Activated CD4-positive, alpha-beta T cell treated with anti-CD3 and anti-CD28 coated beads for 36 hours (primary cell): ENCODE data around the gene ADAMTSL2. TPM values are rescaled to one million over a fixed set of nuclear protein-coding genes. Genes with fewer than 3 reads are reported as not detected.

Experiments
- ATAC-seq: fragments of 200-7000 bp; cut with Tn5 transposase; one replicate; pipeline ENCODE4 v1.10.0; 2021; ENCODE audit warnings: mild to moderate bottlenecking, moderate library complexity
- CTCF ChIA-PET: fragments of 350-600 bp; sonication (Branson Sonifier 250); formaldehyde crosslinking; loops from one replicate; lab custom pipeline; 2021; ENCODE audit warnings: antibody characterized with exemption; lab: Charles Lee
- POLR2A ChIA-PET: fragments of 350-600 bp; sonication (Branson Sonifier 250); formaldehyde crosslinking; loops from one replicate; lab custom pipeline; 2021; ENCODE audit warnings: antibody characterized with exemption, inconsistent platforms; lab: Charles Lee
- DNase-seq: peaks from one replicate; pipeline ENCODE4 v3.0.0-alpha.2; 2020
- H3K27ac Mint-ChIP-seq: one replicate; pipeline ENCODE4 v1.8.0; 2021; ENCODE audit warnings: mixed read lengths
- H3K27me3 Mint-ChIP-seq: one replicate; pipeline ENCODE4 v1.8.0; 2021; ENCODE audit warnings: mixed read lengths
- H3K36me3 Mint-ChIP-seq: one replicate; pipeline ENCODE4 v1.8.0; 2021; ENCODE audit warnings: low read depth, mixed read lengths
- H3K4me1 Mint-ChIP-seq: one replicate; pipeline ENCODE4 v1.8.0; 2021; ENCODE audit warnings: mixed read lengths
- H3K4me3 Mint-ChIP-seq: one replicate; pipeline ENCODE4 v1.8.0; 2021; ENCODE audit warnings: mild to moderate bottlenecking, moderate library complexity, mixed read lengths
- H3K9me3 Mint-ChIP-seq: one replicate; pipeline ENCODE4 v1.8.0; 2021; ENCODE audit warnings: low read depth, mixed read lengths
- intact Hi-C, 2 experiments: fragments of 100-400 bp; cut with DNase I in 1 of 2; cut with micrococcal nuclease in 1 of 2; formaldehyde crosslinking; loops; one replicate each; pipeline versions ENCODE4 v1.14.2 to v1.15.1; 2022 to 2024; cut with DNase I, micrococcal nuclease
- total RNA-seq, 2 experiments: library from RNA; stranded (reverse); gene quantifications; one replicate each; pipeline ENCODE4 v1.2.3, GENCODE V29; 2021

The ADAMTSL2 gene
- total RNA-seq, 2 experiments from 2014 or later = 0.11 to 0.32 TPM

GRCh38 chr9:133598978-133599377 is 64.5 kb downstream of the ADAMTSL2 start:
- Mint-ChIP-seq H3K4me3 (no peak overlapping the region), H3K36me3 (peaks cover 2% of the 10 kb centered on the region), H3K4me1 (peaks cover under 1% of the 10 kb centered on the region), H3K9me3 (peaks cover 12% of the 10 kb centered on the region), H3K27me3 (no peaks in the 10 kb centered on the region), H3K27ac (no peak overlapping the region)
- ATAC-seq (no peak), DNase-seq (no peak)
- POLR2A ChIA-PET = no interaction called here
- CTCF ChIA-PET = no interaction called here
- intact Hi-C loops = no loop called here

- peaks cover 5% of the 10 kb centered on the region for H3K4me1 Mint-ChIP-seq
- ATAC-seq = no peak
- no peak for DNase-seq
- ChIA-PET POLR2A (no interaction called here), CTCF (no interaction called here)
- no peaks in the 10 kb centered on the region for H3K27me3 Mint-ChIP-seq
- peaks cover 2% of the 10 kb centered on the region for H3K36me3 Mint-ChIP-seq
- intact Hi-C loops = no loop called here
- peaks cover 12% of the 10 kb centered on the region for H3K9me3 Mint-ChIP-seq
- no peak overlapping the region for H3K27ac Mint-ChIP-seq
- H3K4me3 Mint-ChIP-seq = no peak overlapping the region
Measured at GRCh38 chr9:133599470-133600173, 65.1 kb downstream of the ADAMTSL2 start.

- ATAC-seq (no peak), DNase-seq (no peak)
- Mint-ChIP-seq H3K36me3 (peaks cover 2% of the 10 kb centered on the region), H3K27me3 (no peaks in the 10 kb centered on the region), H3K4me3 (no peak overlapping the region), H3K4me1 (peaks cover 8% of the 10 kb centered on the region), H3K9me3 (peaks cover 12% of the 10 kb centered on the region), H3K27ac (no peak overlapping the region)
- intact Hi-C loops = no loop called here
- POLR2A ChIA-PET = no interaction called here
- CTCF ChIA-PET = interaction anchor here (0.8 to 1.2 kb wide), 3 partner anchors 11 to 129 kb away, joined by 3 to 4 read pairs (median 4); no protein-coding TSS in a partner anchor
Measured at GRCh38 chr9:133600739-133601138, 66.2 kb downstream of the ADAMTSL2 start.

- no peak overlapping the region for H3K27ac Mint-ChIP-seq
- no peak overlapping the region for H3K4me3 Mint-ChIP-seq
- peaks cover 2% of the 10 kb centered on the region for H3K27me3 Mint-ChIP-seq
- ATAC-seq = no peak
- no peak for DNase-seq
- peaks cover 12% of the 10 kb centered on the region for H3K9me3 Mint-ChIP-seq
- H3K36me3 Mint-ChIP-seq = peaks cover 2% of the 10 kb centered on the region
- ChIA-PET POLR2A (no interaction called here), CTCF (interaction anchor here (0.7 kb wide), 1 partner anchor 45 kb away, joined by 3 read pairs; no protein-coding TSS in a partner anchor)
- peaks cover 8% of the 10 kb centered on the region for H3K4me1 Mint-ChIP-seq
- intact Hi-C loops = no loop called here
Measured at GRCh38 chr9:133601746-133602145, 67.2 kb downstream of the ADAMTSL2 start.

- ChIA-PET CTCF (interaction anchor here (0.7 kb wide), 1 partner anchor 45 kb away, joined by 3 read pairs; no protein-coding TSS in a partner anchor), POLR2A (no interaction called here)
- no peak for ATAC-seq
- Mint-ChIP-seq H3K27ac (no peak overlapping the region), H3K4me3 (no peak overlapping the region), H3K27me3 (peaks cover 2% of the 10 kb centered on the region), H3K9me3 (peaks cover 8% of the 10 kb centered on the region), H3K36me3 (no peaks in the 10 kb centered on the region), H3K4me1 (peaks cover 8% of the 10 kb centered on the region)
- intact Hi-C loops = no loop called here
- DNase-seq = no peak
Measured at GRCh38 chr9:133602277-133602676, 67.8 kb downstream of the ADAMTSL2 start.

- Mint-ChIP-seq H3K4me3 (no peak overlapping the region), H3K9me3 (no peaks in the 10 kb centered on the region), H3K27me3 (peaks cover 4% of the 10 kb centered on the region), H3K36me3 (no peaks in the 10 kb centered on the region), H3K4me1 (peaks cover 8% of the 10 kb centered on the region), H3K27ac (no peak overlapping the region)
- intact Hi-C loops = no loop called here
- ChIA-PET POLR2A (no interaction called here), CTCF (interaction anchor here (0.7 to 1.9 kb wide), 4 partner anchors 14 to 160 kb away, joined by 3 to 8 read pairs (median 4); no protein-coding TSS in a partner anchor)
- no peak for ATAC-seq
- no peak for DNase-seq
Measured at GRCh38 chr9:133603135-133603927, 68.8 kb downstream of the ADAMTSL2 start.

- DNase-seq (peak; percentile 59), ATAC-seq (peak; percentile 55)
- peaks cover 6% of the 10 kb centered on the region for H3K27me3 Mint-ChIP-seq
- H3K4me3 Mint-ChIP-seq = no peak overlapping the region
- H3K9me3 Mint-ChIP-seq = no peaks in the 10 kb centered on the region
- CTCF ChIA-PET = interaction anchor here (0.6 to 1.9 kb wide), 7 partner anchors 15 to 161 kb away, joined by 3 to 8 read pairs (median 3); no protein-coding TSS in a partner anchor
- POLR2A ChIA-PET = no interaction called here
- intact Hi-C loops = no loop called here
- H3K27ac Mint-ChIP-seq = no peak overlapping the region
- H3K4me1 Mint-ChIP-seq = peaks cover 8% of the 10 kb centered on the region
- no peaks in the 10 kb centered on the region for H3K36me3 Mint-ChIP-seq
Measured at GRCh38 chr9:133604214-133604613, 69.7 kb downstream of the ADAMTSL2 start.

- no peak overlapping the region for H3K4me3 Mint-ChIP-seq
- ChIA-PET CTCF (interaction anchor here (0.6 to 1.9 kb wide), 6 partner anchors 15 to 133 kb away, joined by 3 to 4 read pairs (median 3); partner anchors contain the start of gene SARDH), POLR2A (no interaction called here)
- H3K9me3 Mint-ChIP-seq = no peaks in the 10 kb centered on the region
- peaks cover 11% of the 10 kb centered on the region for H3K27me3 Mint-ChIP-seq
- no peak overlapping the region for H3K27ac Mint-ChIP-seq
- H3K4me1 Mint-ChIP-seq = peaks cover 8% of the 10 kb centered on the region
- DNase-seq (peak; percentile 20), ATAC-seq (no peak)
- no peaks in the 10 kb centered on the region for H3K36me3 Mint-ChIP-seq
- intact Hi-C loops = loop anchor here in 1 of 2 experiments (5.0 kb wide), 1 partner anchor 387 kb away; the partner anchor contains the start of gene VAV2
Measured at GRCh38 chr9:133604856-133605255, 70.4 kb downstream of the ADAMTSL2 start.

GRCh38 chr9:133605446-133605845 is 70.9 kb downstream of the ADAMTSL2 start:
- ChIA-PET POLR2A (no interaction called here), CTCF (interaction anchor here (0.6 to 1.9 kb wide), 6 partner anchors 13 to 133 kb away, joined by 3 to 4 read pairs (median 3); partner anchors contain the start of gene SARDH)
- peaks cover 8% of the 10 kb centered on the region for H3K4me1 Mint-ChIP-seq
- ATAC-seq (no peak), DNase-seq (no peak)
- no peaks in the 10 kb centered on the region for H3K9me3 Mint-ChIP-seq
- H3K36me3 Mint-ChIP-seq = no peaks in the 10 kb centered on the region
- H3K27me3 Mint-ChIP-seq = peaks cover 15% of the 10 kb centered on the region
- intact Hi-C loops = loop anchor here in 1 of 2 experiments (5.0 kb wide), 1 partner anchor 387 kb away; the partner anchor contains the start of gene VAV2
- H3K27ac Mint-ChIP-seq = no peak overlapping the region
- H3K4me3 Mint-ChIP-seq = no peak overlapping the region

GRCh38 chr9:133605856-133606707 is 71.6 kb downstream of the ADAMTSL2 start:
- H3K4me3 Mint-ChIP-seq = no peak overlapping the region
- no peaks in the 10 kb centered on the region for H3K9me3 Mint-ChIP-seq
- intact Hi-C loops = loop anchor here in 1 of 2 experiments (5.0 kb wide), 1 partner anchor 386 kb away; the partner anchor contains the start of gene VAV2
- H3K36me3 Mint-ChIP-seq = no peaks in the 10 kb centered on the region
- ChIA-PET POLR2A (no interaction called here), CTCF (interaction anchor here (0.6 kb wide), 2 partner anchors 13 to 95 kb away, joined by 3 read pairs; no protein-coding TSS in a partner anchor)
- peaks cover 8% of the 10 kb centered on the region for H3K4me1 Mint-ChIP-seq
- ATAC-seq (no peak), DNase-seq (no peak)
- no peak overlapping the region for H3K27ac Mint-ChIP-seq
- peaks cover 16% of the 10 kb centered on the region for H3K27me3 Mint-ChIP-seq
